Measurements from ENCODE around the gene MYOCOS.

MYOCOS gene

DNA sequence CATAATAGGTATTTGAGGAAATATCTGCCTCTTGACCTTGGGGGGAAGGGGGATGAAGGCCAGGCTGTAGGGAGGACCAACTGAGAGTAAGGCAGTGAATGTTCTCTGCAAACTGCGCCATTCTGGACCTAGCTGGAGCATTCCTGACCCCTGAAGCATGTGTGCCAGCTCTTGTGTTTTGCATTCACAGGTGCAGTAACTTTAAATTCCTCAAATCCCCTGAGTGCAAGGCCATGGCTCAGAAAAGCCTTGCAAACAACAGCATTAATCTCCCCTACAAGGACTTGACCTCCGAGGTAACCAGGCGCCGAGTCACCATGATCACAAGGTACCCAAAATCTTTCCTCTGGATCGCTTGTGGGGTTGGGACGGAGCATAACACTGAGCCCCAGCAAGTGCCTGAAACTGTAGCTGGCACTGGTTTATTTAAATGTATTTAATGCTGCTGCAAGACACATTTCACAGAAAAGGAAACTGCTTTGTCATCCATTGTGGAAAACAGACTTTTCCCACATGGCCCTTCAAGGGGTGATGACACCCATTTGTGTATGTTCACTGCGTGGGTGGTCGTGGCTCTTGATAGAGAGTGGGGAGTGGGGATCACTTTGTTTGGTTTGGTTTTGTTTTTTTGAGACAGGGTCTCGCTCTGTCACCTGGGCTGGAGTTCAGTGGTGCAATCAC lies 1.7 kb downstream of the MYOCOS start:
- Histone ChIP-seq H3K9me3 (ENCODE audit: control insufficient read depth in 2 of 2, low read length in 2 of 2) (no peaks in the 10 kb centered on the region), H3K4me3 (ENCODE audit: low read length in 2 of 2) (no peak overlapping the region), H3K27me3 (ENCODE audit: control insufficient read depth in 1 of 2, insufficient read depth in 2 of 2, low read length in 2 of 2) (no peaks in the 10 kb centered on the region), H3K9ac (ENCODE audit: low read length in 2 of 2) (no peak overlapping the region), H3K27ac (ENCODE audit: low read length) (no peak overlapping the region), H3K4me1 (ENCODE audit: control insufficient read depth, insufficient read depth, low read length) (no peaks in the 10 kb centered on the region), H3K36me3 (ENCODE audit: control insufficient read depth in 2 of 2, insufficient read depth in 2 of 2, low read length in 2 of 2) (no peaks in the 10 kb centered on the region)

DNA sequence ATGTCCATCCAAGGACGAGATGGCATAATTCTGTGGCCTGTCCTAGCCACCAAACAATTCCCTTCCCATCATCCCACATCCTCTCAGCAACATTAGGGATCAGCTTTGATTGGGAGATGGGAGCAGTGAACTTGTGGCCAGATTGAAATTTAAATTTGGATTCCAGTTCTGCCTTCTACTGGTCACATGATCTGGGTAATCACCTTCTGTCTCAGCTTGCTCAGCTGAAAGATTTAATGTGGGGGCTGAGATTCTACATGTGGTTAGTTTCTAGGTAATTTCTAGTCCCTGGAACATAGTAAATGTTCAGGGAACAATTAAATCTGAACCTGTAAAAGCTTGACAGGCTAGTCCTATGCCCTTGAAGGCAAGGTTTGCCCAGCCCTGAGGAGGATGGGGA lies 3.2 kb downstream of the MYOCOS start:
- Histone ChIP-seq H3K4me1 (ENCODE audit: control insufficient read depth, insufficient read depth, low read length) (no peaks in the 10 kb centered on the region), H3K27ac (ENCODE audit: low read length) (no peak overlapping the region)

DNA sequence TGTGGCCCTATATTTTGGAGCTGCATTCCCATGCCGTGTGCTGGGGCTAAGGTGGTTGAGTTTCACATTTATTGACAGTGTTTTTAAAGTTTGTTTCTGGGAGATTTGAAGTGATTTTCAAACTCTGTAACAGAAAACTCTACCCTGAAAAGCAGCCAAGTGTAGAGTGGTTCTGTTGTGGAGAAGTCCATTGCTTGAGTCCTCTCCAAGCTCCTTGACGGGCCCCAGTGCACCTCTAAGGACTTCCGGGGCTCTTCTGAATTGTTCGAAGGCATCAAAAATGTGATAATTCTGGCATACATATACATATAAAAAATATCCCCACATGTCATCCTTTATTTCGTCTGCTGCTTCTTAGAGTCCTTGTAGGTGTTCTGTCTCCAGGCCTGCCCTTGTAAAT lies 5.0 kb downstream of the MYOCOS start:
- no peaks in the 10 kb centered on the region for H3K4me1 ChIP-seq (ENCODE audit: control insufficient read depth, insufficient read depth, low read length)
- no peak overlapping the region for H3K4me3 ChIP-seq (ENCODE audit: low read length in 2 of 2)
- H3K27me3 ChIP-seq (ENCODE audit: control insufficient read depth in 1 of 2, insufficient read depth in 2 of 2, low read length in 2 of 2), result no peaks in the 10 kb centered on the region
- no peaks in the 10 kb centered on the region for H3K36me3 ChIP-seq (ENCODE audit: control insufficient read depth in 2 of 2, insufficient read depth in 2 of 2, low read length in 2 of 2)
- H3K9me3 ChIP-seq (ENCODE audit: control insufficient read depth in 2 of 2, low read length in 2 of 2), result peaks cover 0 to 2% of the 10 kb centered on the region in 2 donors
- no peak overlapping the region for H3K27ac ChIP-seq (ENCODE audit: low read length)
- no peak overlapping the region for H3K9ac ChIP-seq (ENCODE audit: low read length in 2 of 2)

More for the DNA sequence above, 3.2 kb downstream of the MYOCOS start:
- no peaks in the 10 kb centered on the region for H3K27me3 ChIP-seq (ENCODE audit: control insufficient read depth in 1 of 2, insufficient read depth in 2 of 2, low read length in 2 of 2)
- no peak overlapping the region for H3K4me3 ChIP-seq (ENCODE audit: low read length in 2 of 2)
- H3K9me3 ChIP-seq (ENCODE audit: control insufficient read depth in 2 of 2, low read length in 2 of 2), result no peaks in the 10 kb centered on the region
- no peak overlapping the region for H3K9ac ChIP-seq (ENCODE audit: low read length in 2 of 2)
- no peaks in the 10 kb centered on the region for H3K36me3 ChIP-seq (ENCODE audit: control insufficient read depth in 2 of 2, insufficient read depth in 2 of 2, low read length in 2 of 2)

DNA sequence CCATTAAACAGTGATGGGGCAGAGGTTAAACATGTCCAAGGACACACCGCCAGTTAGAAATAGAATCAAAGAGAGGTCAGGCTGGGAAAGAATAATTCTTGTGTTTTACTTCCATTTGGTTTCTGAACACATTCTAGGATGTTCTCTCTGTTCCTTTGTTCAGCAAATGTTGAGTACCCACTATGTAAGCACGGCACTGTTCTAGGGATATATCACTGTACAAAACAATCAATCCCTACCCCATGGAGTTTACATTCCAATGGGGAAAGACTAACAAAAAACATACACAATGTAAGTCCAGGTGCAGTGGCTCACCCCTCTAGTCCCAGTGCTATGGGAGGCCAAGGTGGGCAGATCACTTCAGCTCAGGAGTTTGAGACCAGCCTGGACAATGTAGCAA lies 6.2 kb downstream of the MYOCOS start:
- no peak overlapping the region for H3K27ac ChIP-seq (ENCODE audit: low read length)
- no peak overlapping the region for H3K9ac ChIP-seq (ENCODE audit: low read length in 2 of 2)

DNA sequence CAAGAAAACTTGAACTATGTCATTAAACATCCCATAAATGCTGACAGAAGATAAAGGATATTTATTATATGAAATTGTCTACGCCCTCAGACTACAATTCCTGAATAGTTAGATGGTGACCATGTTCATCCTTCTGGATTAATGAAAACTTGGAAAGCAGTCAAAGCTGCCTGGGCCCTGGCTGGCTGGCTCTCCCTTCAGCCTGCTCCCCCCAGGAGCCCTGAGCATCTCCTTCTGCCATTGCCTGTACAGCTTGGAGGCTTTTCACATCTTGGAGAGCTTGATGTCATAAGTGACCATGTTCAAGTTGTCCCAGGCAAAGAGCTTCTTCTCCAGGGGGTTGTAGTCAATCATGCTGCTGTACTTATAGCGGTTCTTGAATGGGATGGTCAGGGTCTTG lies 13.6 kb downstream of the MYOCOS start:
- H3K4me3 ChIP-seq (ENCODE audit: low read length in 2 of 2), result no peak overlapping the region
- H3K27ac ChIP-seq (ENCODE audit: low read length), result no peak overlapping the region
- no peak overlapping the region for H3K9ac ChIP-seq (ENCODE audit: low read length in 2 of 2)
- H3K9me3 ChIP-seq (ENCODE audit: control insufficient read depth in 2 of 2, low read length in 2 of 2), result peaks cover 0 to 2% of the 10 kb centered on the region in 2 donors
- H3K36me3 ChIP-seq (ENCODE audit: control insufficient read depth in 2 of 2, insufficient read depth in 2 of 2, low read length in 2 of 2), result peaks cover 0 to 7% of the 10 kb centered on the region in 2 donors
- no peaks in the 10 kb centered on the region for H3K27me3 ChIP-seq (ENCODE audit: control insufficient read depth in 1 of 2, insufficient read depth in 2 of 2, low read length in 2 of 2)
- H3K4me1 ChIP-seq (ENCODE audit: control insufficient read depth, insufficient read depth, low read length), result no peaks in the 10 kb centered on the region

More for the DNA sequence above, 6.2 kb downstream of the MYOCOS start:
- H3K36me3 ChIP-seq (ENCODE audit: control insufficient read depth in 2 of 2, insufficient read depth in 2 of 2, low read length in 2 of 2), result no peaks in the 10 kb centered on the region
- H3K27me3 ChIP-seq (ENCODE audit: control insufficient read depth in 1 of 2, insufficient read depth in 2 of 2, low read length in 2 of 2), result no peaks in the 10 kb centered on the region
- H3K4me3 ChIP-seq (ENCODE audit: low read length in 2 of 2), result no peak overlapping the region
- no peaks in the 10 kb centered on the region for H3K4me1 ChIP-seq (ENCODE audit: control insufficient read depth, insufficient read depth, low read length)
- H3K9me3 ChIP-seq (ENCODE audit: control insufficient read depth in 2 of 2, low read length in 2 of 2), result peaks cover 0 to 2% of the 10 kb centered on the region in 2 donors

DNA sequence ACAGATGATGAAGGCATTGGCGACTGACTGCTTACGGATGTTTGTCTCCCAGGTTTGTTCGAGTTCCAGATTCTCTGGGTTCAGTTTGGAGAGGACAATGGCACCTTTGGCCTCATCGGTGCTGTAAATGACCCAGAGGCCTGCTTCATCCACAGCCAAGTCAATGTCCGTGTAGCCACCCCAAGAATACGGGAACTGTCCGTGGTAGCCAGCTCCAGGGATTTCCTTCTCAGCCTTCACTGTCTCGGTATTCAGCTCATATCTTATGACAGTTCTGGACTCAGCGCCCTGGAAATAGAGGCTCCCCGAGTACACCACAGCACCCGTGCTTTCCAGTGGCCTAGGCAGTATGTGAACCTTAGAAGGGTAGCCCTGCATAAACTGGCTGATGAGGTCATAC lies 14.1 kb downstream of the MYOCOS start:
- Histone ChIP-seq H3K27ac (ENCODE audit: low read length) (no peak overlapping the region), H3K9me3 (ENCODE audit: control insufficient read depth in 2 of 2, low read length in 2 of 2) (peaks cover 0 to 2% of the 10 kb centered on the region in 2 donors), H3K4me1 (ENCODE audit: control insufficient read depth, insufficient read depth, low read length) (no peaks in the 10 kb centered on the region), H3K9ac (ENCODE audit: low read length in 2 of 2) (no peak overlapping the region), H3K4me3 (ENCODE audit: low read length in 2 of 2) (no peak overlapping the region), H3K27me3 (ENCODE audit: control insufficient read depth in 1 of 2, insufficient read depth in 2 of 2, low read length in 2 of 2) (no peaks in the 10 kb centered on the region), H3K36me3 (ENCODE audit: control insufficient read depth in 2 of 2, insufficient read depth in 2 of 2, low read length in 2 of 2) (peaks cover 0 to 7% of the 10 kb centered on the region in 2 donors)

DNA sequence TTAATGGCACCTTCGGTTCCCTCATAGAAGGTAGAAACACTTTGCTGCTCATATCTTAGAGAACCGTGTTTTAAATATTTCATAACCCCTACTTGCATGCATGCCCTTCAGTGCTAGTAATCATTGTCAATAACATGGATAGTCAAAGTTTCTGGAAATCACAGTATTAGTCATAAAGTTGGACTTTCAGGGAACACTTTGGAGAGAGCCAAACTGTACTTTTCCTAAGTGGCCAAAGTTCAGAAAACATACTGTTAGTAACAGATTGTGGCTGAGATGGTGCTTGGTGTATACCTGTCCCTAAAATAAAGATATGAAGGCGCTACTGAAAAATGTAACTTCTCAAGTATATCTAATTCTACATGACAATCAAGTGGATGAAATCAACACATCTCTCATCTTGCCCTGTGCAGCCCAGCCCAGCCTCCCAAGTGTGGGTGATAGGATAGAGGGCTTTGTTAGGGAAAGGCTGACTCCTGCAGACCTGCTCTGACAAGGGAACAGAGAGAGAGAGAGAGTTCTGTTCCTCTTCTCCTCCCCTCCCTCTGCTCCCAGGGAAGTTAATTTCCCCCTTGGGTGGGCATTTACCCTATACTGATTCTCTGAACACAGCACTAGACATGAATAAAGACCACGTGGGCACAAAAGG lies 16.0 kb downstream of the MYOCOS start:
- Histone ChIP-seq H3K9me3 (ENCODE audit: control insufficient read depth in 2 of 2, low read length in 2 of 2) (no peaks in the 10 kb centered on the region), H3K4me3 (ENCODE audit: low read length in 2 of 2) (no peak overlapping the region), H3K27ac (ENCODE audit: low read length) (no peak overlapping the region), H3K36me3 (ENCODE audit: control insufficient read depth in 2 of 2, insufficient read depth in 2 of 2, low read length in 2 of 2) (peaks cover 0 to 7% of the 10 kb centered on the region in 2 donors), H3K9ac (ENCODE audit: low read length in 2 of 2) (no peak overlapping the region), H3K27me3 (ENCODE audit: control insufficient read depth in 1 of 2, insufficient read depth in 2 of 2, low read length in 2 of 2) (no peaks in the 10 kb centered on the region), H3K4me1 (ENCODE audit: control insufficient read depth, insufficient read depth, low read length) (no peaks in the 10 kb centered on the region)

DNA sequence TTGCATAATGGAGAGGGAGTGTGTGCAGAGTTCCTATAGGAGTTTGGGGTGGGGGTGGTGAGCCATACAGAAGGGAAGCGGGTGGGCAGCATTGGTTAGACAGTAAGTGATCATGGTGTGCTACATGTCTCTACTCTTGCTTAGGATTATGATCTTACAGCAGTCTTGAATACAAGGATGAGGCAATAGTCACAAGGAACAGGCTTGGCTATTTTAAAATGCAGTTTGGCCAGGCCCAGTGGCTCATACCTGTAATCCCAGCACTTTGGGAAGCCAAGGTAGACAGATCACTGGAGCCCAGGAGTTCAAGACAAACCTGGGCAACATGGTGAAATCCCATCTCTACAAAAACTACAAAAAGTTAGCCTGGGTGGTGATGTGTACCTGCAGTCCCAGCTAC lies 18.2 kb downstream of the MYOCOS start:
- no peaks in the 10 kb centered on the region for H3K27me3 ChIP-seq (ENCODE audit: control insufficient read depth in 1 of 2, insufficient read depth in 2 of 2, low read length in 2 of 2)

DNA sequence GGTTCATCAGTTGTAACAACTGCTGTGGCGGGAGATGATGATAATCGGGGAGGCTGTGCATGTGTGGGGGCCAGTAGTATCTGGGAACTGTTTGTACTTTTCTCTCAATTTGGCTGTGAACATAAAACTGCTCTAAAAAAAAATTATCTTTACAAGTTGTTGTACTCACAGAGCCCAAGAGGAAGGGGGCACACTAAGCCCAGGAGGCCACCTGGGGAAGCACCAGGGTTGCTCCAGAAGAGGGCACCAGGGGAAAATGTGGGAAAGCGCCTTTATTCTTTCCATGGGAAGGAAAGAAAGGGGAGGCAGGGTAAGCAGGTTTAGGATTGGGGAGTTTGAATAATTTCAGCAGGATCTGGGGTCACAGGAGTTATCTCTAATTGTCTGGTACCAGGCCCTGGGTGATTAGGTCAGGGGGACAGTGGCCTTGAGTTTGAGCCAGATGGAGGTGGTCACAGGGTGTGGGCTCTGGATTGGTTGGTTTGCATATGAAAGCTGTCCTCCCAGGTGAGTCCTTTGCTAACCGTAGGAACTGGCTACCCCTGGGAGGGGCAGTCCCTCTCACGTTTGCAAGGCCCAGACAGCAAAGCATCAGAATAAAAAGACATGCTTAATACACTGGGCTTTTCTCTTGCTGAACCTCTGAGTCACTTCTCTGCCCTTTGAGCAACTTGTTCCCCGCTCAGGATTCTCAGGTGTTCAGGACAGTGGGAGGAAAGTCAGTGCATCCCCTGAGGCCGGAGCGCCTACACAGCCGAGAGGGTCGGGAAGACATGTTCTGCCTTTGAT lies 19.2 kb downstream of the MYOCOS start:
- Histone ChIP-seq H3K27me3 (ENCODE audit: control insufficient read depth in 1 of 2, insufficient read depth in 2 of 2, low read length in 2 of 2) (no peaks in the 10 kb centered on the region), H3K27ac (ENCODE audit: low read length) (no peak overlapping the region), H3K4me3 (ENCODE audit: low read length in 2 of 2) (no peak overlapping the region), H3K4me1 (ENCODE audit: control insufficient read depth, insufficient read depth, low read length) (peaks cover 11% of the 10 kb centered on the region), H3K9ac (ENCODE audit: low read length in 2 of 2) (no peak overlapping the region), H3K9me3 (ENCODE audit: control insufficient read depth in 2 of 2, low read length in 2 of 2) (no peaks in the 10 kb centered on the region), H3K36me3 (ENCODE audit: control insufficient read depth in 2 of 2, insufficient read depth in 2 of 2, low read length in 2 of 2) (peaks cover 0 to 3% of the 10 kb centered on the region in 2 donors)

More for the DNA sequence above, 18.2 kb downstream of the MYOCOS start:
- Histone ChIP-seq H3K36me3 (ENCODE audit: control insufficient read depth in 2 of 2, insufficient read depth in 2 of 2, low read length in 2 of 2) (peaks cover 0 to 7% of the 10 kb centered on the region in 2 donors), H3K9me3 (ENCODE audit: control insufficient read depth in 2 of 2, low read length in 2 of 2) (no peaks in the 10 kb centered on the region), H3K4me3 (ENCODE audit: low read length in 2 of 2) (no peak overlapping the region), H3K4me1 (ENCODE audit: control insufficient read depth, insufficient read depth, low read length) (peaks cover 3% of the 10 kb centered on the region), H3K9ac (ENCODE audit: low read length in 2 of 2) (no peak overlapping the region), H3K27ac (ENCODE audit: low read length) (no peak overlapping the region)

DNA sequence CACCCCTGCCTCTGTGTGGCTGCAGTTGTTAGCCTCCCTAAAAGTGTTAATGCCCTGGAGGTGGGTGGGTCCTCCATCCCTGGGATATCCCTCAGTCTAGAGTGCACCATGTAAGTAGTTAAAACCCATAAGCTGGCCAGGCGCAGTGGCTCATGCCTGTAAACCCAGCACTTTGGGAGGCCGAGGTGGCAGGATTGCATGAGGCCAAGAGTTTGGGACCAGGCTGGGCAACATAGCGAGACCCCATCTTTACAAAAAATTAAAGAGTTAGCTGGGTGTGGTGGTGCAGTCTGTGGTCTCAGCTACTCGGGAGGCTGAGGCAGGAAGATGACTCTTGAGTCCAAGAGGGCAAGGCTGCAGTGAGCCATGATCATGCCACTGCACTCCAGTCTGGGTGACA lies 20.2 kb downstream of the MYOCOS start:
- H3K27me3 ChIP-seq (ENCODE audit: control insufficient read depth in 1 of 2, insufficient read depth in 2 of 2, low read length in 2 of 2), result no peaks in the 10 kb centered on the region
- peaks cover 11% of the 10 kb centered on the region for H3K4me1 ChIP-seq (ENCODE audit: control insufficient read depth, insufficient read depth, low read length)
- peaks cover 0 to 2% of the 10 kb centered on the region in 2 donors for H3K36me3 ChIP-seq (ENCODE audit: control insufficient read depth in 2 of 2, insufficient read depth in 2 of 2, low read length in 2 of 2)
- H3K27ac ChIP-seq (ENCODE audit: low read length), result no peak overlapping the region
- H3K4me3 ChIP-seq (ENCODE audit: low read length in 2 of 2), result no peak overlapping the region
- no peaks in the 10 kb centered on the region for H3K9me3 ChIP-seq (ENCODE audit: control insufficient read depth in 2 of 2, low read length in 2 of 2)
- H3K9ac ChIP-seq (ENCODE audit: low read length in 2 of 2), result no peak overlapping the region

Measured in stomach smooth muscle (tissue), 2 donors.